Osteocyte (in vitro differentiated cells): ENCODE results near the gene FNTB. TPM values are rescaled to one million over a fixed set of nuclear protein-coding genes. Genes with fewer than 3 reads are reported as not detected.

Source experiments
- DNase-seq: peaks from one replicate; pipeline ENCODE4 v3.0.0; 2021; ENCODE audit warnings: mixed read lengths; ENCODE audit not compliant: unreplicated experiment; ENCODE audit errors: extremely low spot score
- H3K27ac Mint-ChIP-seq: one replicate; pipeline ENCODE4 v1.8.0; 2021; ENCODE audit warnings: mild to moderate bottlenecking, mixed read lengths; ENCODE audit not compliant: unreplicated experiment
- H3K27me3 Mint-ChIP-seq: one replicate; pipeline ENCODE4 v1.8.0; 2021; ENCODE audit warnings: mixed read lengths; ENCODE audit not compliant: unreplicated experiment
- H3K36me3 Mint-ChIP-seq: one replicate; pipeline ENCODE4 v1.8.0; 2021; ENCODE audit warnings: mixed read lengths; ENCODE audit not compliant: unreplicated experiment
- H3K4me1 Mint-ChIP-seq: one replicate; pipeline ENCODE4 v1.8.0; 2021; ENCODE audit warnings: mixed read lengths; ENCODE audit not compliant: unreplicated experiment
- H3K4me3 Mint-ChIP-seq: one replicate; pipeline ENCODE4 v1.8.0; 2021; ENCODE audit warnings: mild to moderate bottlenecking, moderate library complexity, mixed read lengths; ENCODE audit not compliant: unreplicated experiment
- H3K9me3 Mint-ChIP-seq: one replicate; pipeline ENCODE4 v1.8.0; 2021; ENCODE audit warnings: mixed read lengths; ENCODE audit not compliant: unreplicated experiment
- total RNA-seq: library from RNA; stranded (reverse); gene quantifications from 2 replicates; pipeline ENCODE4 v1.2.1, GENCODE V29; 2021
- TF ChIP-seq, protein P1 (sequence below): fragments of 200-600 bp; sonication (generic); IDR thresholded peaks from 2 replicates; pipeline ENCODE4 v1.5.0; 2021; ENCODE audit warnings: antibody characterized with exemption, mild to moderate bottlenecking, moderate library complexity

Gene FNTB
- total RNA-seq, 1 donor from 2014 or later, result 23.2 TPM

DNA sequence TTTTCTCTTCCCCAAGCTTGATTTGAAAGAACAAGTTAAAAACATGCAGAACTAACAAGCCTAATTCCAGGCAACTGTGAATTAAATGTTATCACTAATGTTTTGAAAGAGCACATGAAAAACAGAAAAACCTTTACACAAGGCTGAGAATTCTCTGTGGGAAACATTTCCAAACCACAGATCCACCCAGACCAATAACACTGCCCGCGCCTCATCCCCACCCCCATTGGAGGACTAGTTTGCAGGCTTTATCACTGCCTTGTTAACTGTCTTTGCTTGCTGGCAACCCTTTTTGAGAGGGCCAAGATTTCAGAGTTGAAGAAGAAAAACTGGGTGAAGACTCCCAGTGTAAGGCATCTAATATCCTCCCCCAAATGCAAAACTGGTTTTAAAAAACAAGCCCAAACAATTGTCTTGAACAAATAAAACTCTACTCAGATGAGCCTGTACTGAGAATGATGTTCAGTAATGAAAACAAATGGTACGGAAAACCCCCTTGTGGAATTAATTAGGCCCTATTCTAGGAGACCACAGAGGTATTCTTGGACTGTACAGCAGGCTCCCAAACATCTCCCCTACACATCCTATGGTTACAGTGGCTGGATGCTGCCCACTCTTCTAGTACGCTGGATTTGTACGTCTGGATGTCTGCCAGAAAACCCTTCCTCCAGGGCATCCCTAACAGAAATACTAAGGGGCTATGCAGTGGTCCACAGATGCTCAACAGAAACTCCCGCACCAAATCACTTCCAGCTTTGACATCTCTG, 109.8 kb downstream of the FNTB start:
- H3K36me3 Mint-ChIP-seq, result peaks cover 43% of the 10 kb centered on the region
- H3K27me3 Mint-ChIP-seq, result no peaks in the 10 kb centered on the region
- TF ChIP-seq, protein P1, sequence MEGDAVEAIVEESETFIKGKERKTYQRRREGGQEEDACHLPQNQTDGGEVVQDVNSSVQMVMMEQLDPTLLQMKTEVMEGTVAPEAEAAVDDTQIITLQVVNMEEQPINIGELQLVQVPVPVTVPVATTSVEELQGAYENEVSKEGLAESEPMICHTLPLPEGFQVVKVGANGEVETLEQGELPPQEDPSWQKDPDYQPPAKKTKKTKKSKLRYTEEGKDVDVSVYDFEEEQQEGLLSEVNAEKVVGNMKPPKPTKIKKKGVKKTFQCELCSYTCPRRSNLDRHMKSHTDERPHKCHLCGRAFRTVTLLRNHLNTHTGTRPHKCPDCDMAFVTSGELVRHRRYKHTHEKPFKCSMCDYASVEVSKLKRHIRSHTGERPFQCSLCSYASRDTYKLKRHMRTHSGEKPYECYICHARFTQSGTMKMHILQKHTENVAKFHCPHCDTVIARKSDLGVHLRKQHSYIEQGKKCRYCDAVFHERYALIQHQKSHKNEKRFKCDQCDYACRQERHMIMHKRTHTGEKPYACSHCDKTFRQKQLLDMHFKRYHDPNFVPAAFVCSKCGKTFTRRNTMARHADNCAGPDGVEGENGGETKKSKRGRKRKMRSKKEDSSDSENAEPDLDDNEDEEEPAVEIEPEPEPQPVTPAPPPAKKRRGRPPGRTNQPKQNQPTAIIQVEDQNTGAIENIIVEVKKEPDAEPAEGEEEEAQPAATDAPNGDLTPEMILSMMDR, result no peak
- H3K4me3 Mint-ChIP-seq, result no peak overlapping the region
- H3K4me1 Mint-ChIP-seq, result peaks cover 44% of the 10 kb centered on the region
- H3K27ac Mint-ChIP-seq, result peak overlapping the region; percentile 11
- no peak for DNase-seq
- no peaks in the 10 kb centered on the region for H3K9me3 Mint-ChIP-seq

DNA sequence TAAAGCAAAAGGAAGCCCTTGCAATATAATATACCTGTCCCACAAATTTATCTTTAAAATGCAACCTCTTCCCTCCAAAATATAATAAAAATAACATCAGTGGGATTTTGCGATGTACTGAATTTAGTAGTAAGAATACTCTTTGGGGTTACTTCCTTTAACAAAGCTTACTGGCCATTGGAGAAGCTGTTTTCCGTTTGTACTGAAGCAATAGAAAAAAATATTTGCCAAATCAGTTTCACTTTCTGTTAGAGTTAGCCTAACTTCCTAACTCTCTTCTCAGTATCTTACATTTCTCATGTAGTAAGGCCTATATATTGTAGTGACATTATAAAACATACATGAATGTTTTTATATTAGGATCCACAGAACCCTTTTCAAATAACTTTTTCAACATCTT, 111.9 kb downstream of the FNTB start:
- no peaks in the 10 kb centered on the region for H3K9me3 Mint-ChIP-seq
- H3K27ac Mint-ChIP-seq, result peak overlapping the region; percentile 85
- H3K27me3 Mint-ChIP-seq, result no peaks in the 10 kb centered on the region
- DNase-seq, result no peak
- peaks cover 31% of the 10 kb centered on the region for H3K36me3 Mint-ChIP-seq
- H3K4me3 Mint-ChIP-seq, result peak overlapping the region; percentile 63
- H3K4me1 Mint-ChIP-seq, result peaks cover 47% of the 10 kb centered on the region
- TF ChIP-seq, protein P1, result no peak

DNA sequence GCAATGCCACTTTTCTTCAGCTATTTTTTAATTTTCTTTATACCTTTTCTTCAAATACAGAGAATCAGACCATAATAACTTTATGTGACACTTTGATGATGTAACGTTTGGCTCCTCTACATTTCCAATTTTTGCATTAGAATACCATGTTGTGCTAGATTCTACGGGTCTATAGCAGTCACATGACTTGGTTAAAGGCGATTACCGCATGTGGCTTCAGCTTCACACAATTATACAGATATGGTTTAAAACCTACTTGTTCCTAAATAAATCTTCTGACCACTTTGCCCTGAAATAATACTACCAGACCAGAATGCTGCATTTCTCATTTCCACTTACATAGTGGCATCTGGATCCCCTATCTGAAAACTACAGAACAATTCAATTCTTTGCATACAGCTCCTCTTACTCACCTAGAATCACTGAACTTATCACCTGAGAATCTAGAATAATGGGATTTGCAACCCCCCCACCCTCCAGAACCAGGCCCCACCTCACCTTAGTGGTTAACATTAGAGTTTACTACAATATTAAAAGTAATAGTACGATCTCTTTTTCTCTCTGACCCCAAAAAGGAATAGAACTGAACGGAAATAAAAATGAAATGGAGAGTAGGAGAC, 114.3 kb downstream of the FNTB start:
- DNase-seq, result no peak
- H3K9me3 Mint-ChIP-seq, result no peaks in the 10 kb centered on the region
- H3K27me3 Mint-ChIP-seq, result no peaks in the 10 kb centered on the region
- TF ChIP-seq, protein P1, result no peak
- H3K36me3 Mint-ChIP-seq, result peaks cover 11% of the 10 kb centered on the region
- peaks cover 43% of the 10 kb centered on the region for H3K4me1 Mint-ChIP-seq
- peak overlapping the region; percentile 78 for H3K27ac Mint-ChIP-seq
- peak overlapping the region; percentile 86 for H3K4me3 Mint-ChIP-seq

DNA sequence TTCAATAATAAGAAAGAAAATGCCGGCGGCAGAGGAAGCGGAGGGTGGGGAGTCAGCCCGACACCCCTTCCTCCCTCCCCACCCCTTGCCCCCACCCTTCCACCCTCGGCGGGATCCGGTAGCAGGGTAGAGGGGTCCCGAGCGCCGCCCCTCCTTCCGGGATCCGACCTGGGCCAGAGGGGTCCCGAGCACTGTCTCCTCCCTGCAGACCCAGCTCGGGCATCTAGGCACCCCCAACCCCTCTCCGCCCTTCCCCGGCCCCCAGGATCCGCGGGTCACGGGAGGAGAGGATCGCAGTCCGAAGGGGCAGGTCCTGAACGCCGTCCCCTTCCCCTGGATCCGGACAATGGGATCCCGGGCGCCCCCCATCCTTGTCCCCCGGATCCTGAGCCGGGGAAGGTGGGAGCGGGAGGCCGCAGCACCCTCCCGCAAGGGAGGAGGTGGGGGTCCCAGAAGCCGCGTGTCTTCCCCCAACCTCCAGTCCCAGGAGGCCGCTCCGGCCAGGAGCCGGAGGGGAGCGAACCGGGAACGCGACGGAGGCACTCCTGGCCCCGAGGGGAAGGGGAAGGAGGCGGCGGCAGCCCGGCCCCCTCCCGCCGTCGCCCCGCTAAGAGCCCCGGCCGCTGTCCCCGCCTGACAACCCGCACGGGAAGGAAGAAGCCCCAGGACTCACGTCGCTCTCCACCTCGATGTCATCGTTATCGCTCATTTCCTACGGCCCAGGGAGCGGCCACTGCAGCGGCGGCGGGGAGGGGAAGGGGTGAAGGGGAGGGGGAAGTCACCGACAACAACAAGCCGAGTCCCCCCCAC, 115.1 kb downstream of the FNTB start:
- Mint-ChIP-seq H3K9me3 (no peaks in the 10 kb centered on the region), H3K4me3 (peak overlapping the region; percentile 86), H3K27me3 (no peaks in the 10 kb centered on the region), H3K4me1 (peaks cover 35% of the 10 kb centered on the region), H3K27ac (peak overlapping the region; percentile 86), H3K36me3 (peaks cover 6% of the 10 kb centered on the region)
- no peak for DNase-seq
- TF ChIP-seq, protein P1, result no peak
